ENCODE results near the gene GLI1. TPM values are rescaled to one million over a fixed set of nuclear protein-coding genes. Genes with fewer than 3 reads are reported as not detected.
"Not testable (repeated sequence)": the region's sequence is repeated elsewhere in the genome, so short reads cannot be mapped to it uniquely, and the experiment has no call there.

The GLI1 gene
- total RNA-seq, 1 experiment from 2014 or later: 22.4 TPM

- Histone ChIP-seq H3K4me3 (ENCODE audit: low read depth, low read length, poor library complexity, severe bottlenecking) (no peak overlapping the region), H3K4me1 (ENCODE audit: insufficient read depth, low read length, poor library complexity, severe bottlenecking) (peaks cover 9% of the 10 kb centered on the region), H3K9me3 (ENCODE audit: low read depth, low read length, poor library complexity, severe bottlenecking) (no peaks in the 10 kb centered on the region), H3K27ac (ENCODE audit: low read depth, low read length, poor library complexity, severe bottlenecking) (no peak overlapping the region), H3K27me3 (replicated peaks; ENCODE audit: insufficient read depth, low read depth, low read length, poor library complexity) (no peaks in the 10 kb centered on the region), H3K36me3 (ENCODE audit: insufficient read depth, low read length, poor library complexity, severe bottlenecking) (peaks cover 52% of the 10 kb centered on the region)
- peak; percentile 52 for DNase-seq (ENCODE audit: low spot score)
- TF ChIP-seq EZH2 (IDR thresholded peaks at IDR 0.05; ENCODE audit: borderline replicate concordance, low read depth, low read length, poor library complexity, severe bottlenecking): no peak
- TF ChIP-seq, protein P1, sequence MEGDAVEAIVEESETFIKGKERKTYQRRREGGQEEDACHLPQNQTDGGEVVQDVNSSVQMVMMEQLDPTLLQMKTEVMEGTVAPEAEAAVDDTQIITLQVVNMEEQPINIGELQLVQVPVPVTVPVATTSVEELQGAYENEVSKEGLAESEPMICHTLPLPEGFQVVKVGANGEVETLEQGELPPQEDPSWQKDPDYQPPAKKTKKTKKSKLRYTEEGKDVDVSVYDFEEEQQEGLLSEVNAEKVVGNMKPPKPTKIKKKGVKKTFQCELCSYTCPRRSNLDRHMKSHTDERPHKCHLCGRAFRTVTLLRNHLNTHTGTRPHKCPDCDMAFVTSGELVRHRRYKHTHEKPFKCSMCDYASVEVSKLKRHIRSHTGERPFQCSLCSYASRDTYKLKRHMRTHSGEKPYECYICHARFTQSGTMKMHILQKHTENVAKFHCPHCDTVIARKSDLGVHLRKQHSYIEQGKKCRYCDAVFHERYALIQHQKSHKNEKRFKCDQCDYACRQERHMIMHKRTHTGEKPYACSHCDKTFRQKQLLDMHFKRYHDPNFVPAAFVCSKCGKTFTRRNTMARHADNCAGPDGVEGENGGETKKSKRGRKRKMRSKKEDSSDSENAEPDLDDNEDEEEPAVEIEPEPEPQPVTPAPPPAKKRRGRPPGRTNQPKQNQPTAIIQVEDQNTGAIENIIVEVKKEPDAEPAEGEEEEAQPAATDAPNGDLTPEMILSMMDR (conservative IDR thresholded peaks at IDR 0.05; ENCODE audit: low read depth, low read length): peak; percentile 42; the same call in 1 of the 2 replicates
- intact Hi-C loops (cut with micrococcal nuclease; ENCODE audit: unreplicated experiment): no loop called here
- BruUV-seq (replicated peaks): no TSS peak
- ChIA-PET POLR2A (ENCODE audit: low non-redundant PET) (interaction anchor here (0.7 kb wide), 1 partner anchor 11 kb away, joined by 4 read pairs; no protein-coding TSS in a partner anchor), CTCF (no interaction called here)
These were observed 32.1 kb downstream of the GLI1 start for GRCh38 chr12:57491393-57492280.

DNA sequence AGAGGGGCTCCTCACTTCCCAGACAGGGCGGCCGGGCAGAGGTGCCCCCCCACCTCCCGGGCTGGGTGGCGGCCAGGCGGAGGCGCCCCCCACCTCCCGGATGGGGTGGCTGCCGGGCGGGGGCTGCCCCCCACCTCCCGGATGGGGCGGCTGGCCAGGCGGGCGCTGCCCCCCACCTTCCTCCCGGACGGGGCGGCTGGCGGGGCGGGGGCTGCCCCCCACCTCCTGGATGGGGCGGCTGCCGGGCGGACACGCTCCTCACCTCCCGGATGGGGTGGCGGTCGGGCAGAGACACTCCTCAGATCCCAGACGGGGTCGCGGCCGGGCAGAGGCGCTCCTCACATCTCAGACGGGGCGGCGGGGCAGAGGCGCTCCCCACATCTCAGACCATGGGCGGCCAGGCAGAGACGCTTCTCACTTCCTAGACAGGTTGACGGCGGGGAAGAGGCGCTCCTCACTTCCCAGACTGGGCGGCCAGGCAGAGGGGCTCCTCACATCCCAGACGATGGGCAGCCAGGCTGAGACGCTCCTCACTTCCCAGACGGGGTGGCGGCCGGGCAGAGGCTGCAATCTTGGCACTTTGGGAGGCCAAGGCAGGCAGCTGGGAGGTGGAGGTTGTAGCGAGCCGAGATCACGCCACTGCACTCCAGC lies 35.6 kb downstream of the GLI1 start:
- peaks cover 66% of the 10 kb centered on the region for H3K36me3 ChIP-seq (ENCODE audit: insufficient read depth, low read length, poor library complexity, severe bottlenecking)
- intact Hi-C loops (cut with micrococcal nuclease; ENCODE audit: unreplicated experiment); H3K27ac ChIP-seq (ENCODE audit: low read depth, low read length, poor library complexity, severe bottlenecking); H3K4me1 ChIP-seq (ENCODE audit: insufficient read depth, low read length, poor library complexity, severe bottlenecking); H3K27me3 ChIP-seq (replicated peaks; ENCODE audit: insufficient read depth, low read depth, low read length, poor library complexity); H3K4me3 ChIP-seq (ENCODE audit: low read depth, low read length, poor library complexity, severe bottlenecking); H3K9me3 ChIP-seq (ENCODE audit: low read depth, low read length, poor library complexity, severe bottlenecking); DNase-seq (ENCODE audit: low spot score); CTCF ChIA-PET; POLR2A ChIA-PET (ENCODE audit: low non-redundant PET); BruUV-seq (replicated peaks): not testable (repeated sequence)

GRCh38 chr12:57496822-57497221 lies 37.2 kb downstream of the GLI1 start:
- BruUV-seq (replicated peaks): no TSS peak

More at GRCh38 chr12:57496822-57497221, 37.2 kb downstream of the GLI1 start:
- Histone ChIP-seq H3K27me3 (replicated peaks; ENCODE audit: insufficient read depth, low read depth, low read length, poor library complexity) (no peaks in the 10 kb centered on the region), H3K9me3 (ENCODE audit: low read depth, low read length, poor library complexity, severe bottlenecking) (no peaks in the 10 kb centered on the region), H3K4me3 (ENCODE audit: low read depth, low read length, poor library complexity, severe bottlenecking) (no peak overlapping the region), H3K36me3 (ENCODE audit: insufficient read depth, low read length, poor library complexity, severe bottlenecking) (peaks cover 66% of the 10 kb centered on the region), H3K4me1 (ENCODE audit: insufficient read depth, low read length, poor library complexity, severe bottlenecking) (no peaks in the 10 kb centered on the region), H3K27ac (ENCODE audit: low read depth, low read length, poor library complexity, severe bottlenecking) (no peak overlapping the region)
- intact Hi-C loops (cut with micrococcal nuclease; ENCODE audit: unreplicated experiment): no loop called here
- POLR2A ChIA-PET (ENCODE audit: low non-redundant PET): no interaction called here
- TF ChIP-seq, protein P1 (conservative IDR thresholded peaks at IDR 0.05; ENCODE audit: low read depth, low read length): no peak
- no peak for TF ChIP-seq EZH2 (IDR thresholded peaks at IDR 0.05; ENCODE audit: borderline replicate concordance, low read depth, low read length, poor library complexity, severe bottlenecking)
- CTCF ChIA-PET: no interaction called here
- no peak for DNase-seq (ENCODE audit: low spot score)
